HG03432 (cell line): Measurements from ENCODE around the gene CLEC4G.
"Not testable (repeated sequence)": the region's sequence is repeated elsewhere in the genome, so short reads cannot be mapped to it uniquely, and the experiment has no call there.

Experiments
- ATAC-seq: cut with Tn5 transposase; IDR thresholded peaks from one replicate; pipeline ENCODE4 v1.9.1; 2021; ENCODE audit warnings: mild to moderate bottlenecking, moderate library complexity; ENCODE audit not compliant: unreplicated experiment

CLEC4G gene

DNA sequence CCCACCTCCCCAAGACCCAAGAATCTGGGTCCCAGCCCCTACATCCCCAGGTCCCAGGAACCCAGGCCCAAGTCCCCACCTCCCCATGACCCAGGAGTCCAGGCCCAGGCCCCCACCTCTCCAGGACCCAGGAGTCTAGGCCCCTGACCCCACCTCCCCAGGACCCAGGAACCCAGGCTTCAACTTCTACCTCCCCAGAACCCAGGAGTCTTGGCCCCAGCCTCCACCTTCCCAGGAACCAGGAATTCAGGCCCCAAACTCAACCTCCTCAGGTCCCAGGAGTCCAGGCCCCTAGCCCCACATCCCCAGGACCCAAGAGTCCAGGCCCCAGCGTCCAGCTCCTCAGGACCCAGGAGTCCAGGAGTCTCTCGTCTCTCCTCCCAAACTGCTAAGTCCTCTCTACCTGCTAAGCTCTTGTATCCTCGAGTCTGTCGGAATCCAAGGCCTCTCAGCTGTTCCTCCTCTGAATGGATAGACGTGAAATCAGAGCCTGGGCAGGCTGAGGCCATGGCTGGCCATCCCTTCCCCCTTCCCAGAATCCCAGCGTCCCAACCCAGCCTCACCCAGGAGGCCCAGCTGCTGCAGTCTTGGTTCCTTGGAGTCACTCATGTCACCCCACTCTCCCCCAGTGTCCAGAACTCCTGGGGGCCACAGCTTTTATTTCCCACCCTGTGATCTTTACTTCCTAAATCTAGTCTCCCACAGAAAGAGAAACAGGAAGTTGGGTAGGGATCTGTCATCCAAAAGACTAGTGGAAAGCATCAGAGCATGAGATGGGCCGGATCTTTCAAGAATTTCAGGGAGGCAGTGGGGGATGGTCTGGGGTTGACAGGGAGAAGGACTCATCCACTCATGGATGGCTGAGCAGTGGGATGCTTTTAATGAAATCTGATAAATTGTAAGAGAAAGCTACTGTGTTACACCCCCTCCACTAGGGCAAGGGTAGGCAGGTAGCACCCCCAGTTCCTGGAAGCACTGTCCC is 15.3 kb upstream of the CLEC4G start, which contains the start of gene CD209:
TSS of gene CD209 (minus strand) at position 632 of the 982 bp plus-strand sequence. CDS start at position 609, 23 bp downstream.
- ATAC-seq: no peak

DNA sequence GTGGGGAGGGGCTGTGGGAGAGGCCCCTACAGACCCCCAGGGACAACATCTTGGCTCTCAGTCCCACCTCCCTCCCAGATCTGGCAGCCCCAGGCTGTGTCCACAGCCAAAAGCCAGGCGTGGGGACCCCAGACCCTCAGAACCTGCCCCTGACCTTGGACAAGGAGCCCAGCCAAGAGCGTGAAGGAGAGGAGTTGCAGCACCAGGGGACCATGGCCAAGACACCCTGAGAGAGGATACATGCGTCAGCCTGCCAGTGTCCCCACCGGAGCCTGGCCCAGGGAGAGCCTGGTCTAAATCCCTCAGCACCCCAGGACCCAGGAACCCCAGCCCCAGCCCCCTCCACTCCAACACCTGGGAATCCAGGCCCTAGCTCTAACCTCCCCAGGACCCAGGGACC is 14.4 kb upstream of the CLEC4G start:
- not testable (repeated sequence) for ATAC-seq

DNA sequence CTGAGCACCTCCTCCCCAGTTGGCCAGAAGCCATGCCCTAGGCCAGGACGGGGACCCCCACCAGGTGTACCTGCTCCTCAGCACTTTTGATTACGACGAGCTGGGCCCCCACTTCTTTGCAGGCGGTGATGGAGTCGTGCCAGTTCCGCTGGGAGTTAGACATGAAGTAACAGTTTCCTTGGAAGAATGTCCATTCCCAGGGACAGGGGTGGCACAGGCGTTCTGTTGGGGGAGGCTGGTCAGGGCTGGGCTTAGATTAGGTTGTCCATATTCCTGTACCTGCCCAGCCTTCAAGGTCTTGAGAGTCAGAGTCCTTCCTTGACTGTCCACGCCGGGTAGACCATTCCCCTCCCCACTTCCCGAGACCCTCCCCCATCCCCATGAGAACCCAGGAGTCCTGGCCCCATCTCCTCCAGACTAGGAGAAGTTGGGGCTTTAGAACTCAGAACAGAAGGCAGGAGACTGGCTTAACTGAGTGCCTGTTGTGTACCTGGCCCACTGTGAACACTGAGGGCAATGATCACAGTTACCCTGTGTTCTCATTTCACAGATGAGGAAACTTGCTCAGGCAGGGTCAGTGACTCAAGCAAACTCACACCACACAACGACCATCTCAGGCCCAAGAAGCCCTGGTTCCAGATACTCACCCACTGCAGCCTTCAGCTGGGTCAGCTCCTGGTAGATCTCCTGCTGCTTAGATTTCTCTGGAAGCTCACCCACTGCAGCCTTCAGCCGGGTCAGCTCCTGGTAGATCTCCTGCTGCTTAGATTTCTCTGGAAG is 13.2 kb upstream of the CLEC4G start:
- no peak for ATAC-seq

DNA sequence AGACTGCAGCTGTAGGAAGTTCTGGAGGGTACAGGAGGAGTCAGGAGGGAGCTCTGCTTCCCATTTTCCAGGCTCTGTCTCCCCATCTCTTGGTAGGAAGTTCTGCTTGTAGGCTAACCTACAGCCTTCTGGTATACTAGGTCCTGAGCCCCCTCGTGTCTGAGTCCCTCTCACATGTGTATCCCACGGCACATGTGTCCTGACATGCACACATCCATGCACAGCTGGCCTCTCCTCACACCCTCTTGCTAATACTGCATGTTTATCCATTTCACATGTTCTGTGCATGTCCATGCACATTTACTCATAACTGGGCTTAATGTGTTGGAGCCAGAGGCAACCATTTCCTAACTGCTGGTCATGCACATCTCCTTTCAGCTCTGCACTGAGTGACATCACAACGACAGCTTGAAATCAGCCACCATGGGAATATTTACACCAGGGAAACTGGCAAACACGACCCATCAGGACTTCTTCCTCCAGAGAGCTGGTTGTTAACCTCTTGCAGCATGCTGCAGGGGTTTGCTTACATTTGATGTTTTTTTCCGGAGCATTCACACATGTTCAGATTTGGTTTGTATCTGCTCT is 12.4 kb upstream of the CLEC4G start:
- no peak for ATAC-seq

DNA sequence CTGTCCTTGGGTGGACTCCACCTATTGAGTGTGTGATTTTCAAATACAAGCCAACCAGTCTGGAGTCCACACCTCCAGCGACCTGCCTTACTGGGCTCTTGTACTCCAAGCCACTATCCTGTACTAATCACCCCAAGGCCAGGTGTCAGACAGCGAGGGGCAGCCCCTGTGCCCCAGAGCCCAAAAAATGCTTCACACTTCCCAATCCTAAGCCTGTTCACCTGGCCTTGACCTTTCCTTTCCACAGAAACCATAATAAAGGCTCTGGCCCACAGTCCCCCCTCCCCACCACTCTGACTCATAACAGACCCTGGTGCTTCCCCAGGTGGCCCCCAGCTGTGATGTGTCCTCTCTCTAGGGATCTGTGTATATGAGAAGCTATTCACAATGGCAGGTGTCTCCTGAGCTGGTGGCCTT is 11.5 kb upstream of the CLEC4G start:
- ATAC-seq: peak; percentile 61

DNA sequence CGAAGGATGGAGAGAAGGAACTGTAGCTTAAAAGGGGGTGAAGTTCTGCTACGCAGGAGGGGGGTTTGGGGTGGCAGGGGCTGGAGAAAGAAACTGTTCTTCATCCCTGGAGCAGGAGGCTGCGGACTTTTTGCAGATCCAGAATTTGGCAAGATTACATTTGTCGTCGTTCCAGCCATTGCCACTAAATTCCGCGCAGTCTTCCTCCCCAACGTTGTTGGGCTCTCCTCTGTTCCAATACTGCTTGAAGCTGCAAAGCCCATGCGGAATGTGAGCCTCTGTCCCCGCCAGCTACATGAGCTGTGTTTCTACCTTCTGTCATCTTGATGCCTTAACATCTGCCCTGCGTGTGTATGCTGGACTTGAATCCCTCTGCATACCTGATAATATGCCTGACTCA is 11.1 kb upstream of the CLEC4G start:
- ATAC-seq: no peak

DNA sequence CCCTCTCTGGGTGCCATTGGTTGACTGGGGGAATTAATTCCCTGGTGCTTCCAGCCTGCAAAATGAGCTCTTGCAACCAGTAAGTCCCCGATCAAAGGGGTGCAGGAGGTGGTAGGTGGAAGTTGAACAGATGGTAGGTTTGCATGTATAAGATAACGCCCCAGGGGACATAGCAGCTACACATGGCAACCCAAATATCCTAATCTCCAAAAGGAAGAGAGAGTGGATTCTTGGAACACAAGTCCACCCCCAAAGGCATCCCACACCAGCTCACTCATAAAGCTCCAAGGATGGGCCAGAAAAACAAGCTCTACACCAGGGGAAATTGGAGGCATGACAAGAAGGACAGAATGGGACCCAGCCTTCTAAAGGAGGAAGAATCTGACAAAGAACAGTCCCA is 10.7 kb upstream of the CLEC4G start:
- ATAC-seq: no peak

DNA sequence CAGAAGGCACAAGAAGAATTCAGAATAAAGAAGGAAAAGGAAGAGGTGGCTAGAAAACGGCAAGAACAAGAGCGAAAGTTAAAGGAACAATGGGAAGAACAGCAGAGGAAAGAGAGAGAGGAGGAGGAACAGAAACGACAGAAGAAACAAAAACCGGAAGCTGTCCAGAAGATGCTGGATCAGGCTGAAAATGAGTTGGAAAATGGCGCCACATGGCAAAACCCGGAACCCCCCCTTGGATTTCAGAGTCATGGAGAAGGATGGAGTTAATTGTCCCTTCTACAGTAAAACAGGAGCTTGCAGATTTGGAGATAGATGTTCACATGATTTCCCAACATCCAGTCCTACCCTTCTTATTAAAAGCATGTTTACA is 8.8 kb upstream of the CLEC4G start:
- ATAC-seq: no peak

DNA sequence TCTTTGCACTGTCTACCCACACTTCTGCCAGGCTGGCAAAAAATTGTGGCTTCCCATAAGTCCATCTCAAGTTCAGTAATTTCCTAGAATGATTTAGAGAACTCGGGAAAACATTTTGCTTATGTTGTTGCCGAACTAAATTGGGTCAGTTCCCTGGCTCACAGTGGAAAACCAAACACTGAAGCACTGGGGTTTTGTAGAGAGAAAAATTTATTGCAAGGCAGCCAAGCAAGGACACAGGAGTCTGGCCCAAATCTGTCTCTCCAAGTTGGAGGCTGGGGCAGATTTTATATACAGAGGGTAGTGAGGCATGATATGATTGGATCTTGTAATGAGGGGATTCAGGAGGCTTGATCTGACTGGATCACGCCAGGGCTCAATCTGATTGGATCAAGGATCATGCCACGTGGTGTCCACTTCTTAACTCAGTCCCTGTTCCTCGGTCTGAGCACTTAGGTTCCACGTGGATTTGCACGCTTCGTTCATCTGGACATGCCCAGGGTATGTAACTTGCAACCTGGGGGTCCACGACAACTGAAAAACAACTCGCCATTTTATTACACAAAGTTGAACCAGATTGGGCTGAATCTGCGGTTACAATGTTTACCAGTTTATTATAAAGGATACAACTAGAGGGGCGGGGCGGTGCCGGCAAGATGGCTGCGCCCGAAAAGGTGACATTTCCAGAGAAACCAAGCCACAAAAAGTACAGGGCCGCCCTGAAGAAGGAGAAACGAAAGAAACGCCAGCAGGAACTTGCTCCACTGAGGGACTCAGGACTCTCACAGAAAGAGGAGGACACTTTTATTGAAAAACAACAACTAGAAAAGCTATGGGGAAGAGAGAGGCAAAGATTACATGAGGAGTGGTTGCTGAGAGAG is 8.1 kb upstream of the CLEC4G start:
- no peak for ATAC-seq

DNA sequence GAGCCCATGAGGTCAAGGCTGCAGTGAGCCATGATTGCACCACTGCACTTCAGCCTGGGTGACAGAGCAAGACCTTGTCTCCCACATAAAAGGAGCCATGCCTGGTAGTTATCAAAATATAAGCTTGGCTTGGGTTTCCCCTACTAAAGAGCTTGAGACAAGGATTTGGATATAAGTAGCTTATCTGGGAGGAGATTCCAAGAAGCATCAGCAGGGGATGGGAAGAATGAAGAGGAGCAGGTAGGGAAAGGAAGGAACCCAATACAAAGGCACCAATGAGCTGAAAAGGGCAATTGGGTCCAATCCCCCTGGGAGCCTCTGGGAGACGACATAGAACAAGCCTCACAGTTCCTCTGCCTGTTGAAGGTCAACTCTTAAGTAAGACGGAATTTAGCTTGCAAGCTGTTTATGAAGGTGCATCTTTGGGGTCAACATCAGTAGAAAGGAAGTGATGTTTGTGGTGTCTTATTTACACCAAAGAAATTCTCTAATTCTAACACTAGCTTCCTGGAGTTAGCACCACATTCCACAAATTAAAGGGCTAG is 7.4 kb upstream of the CLEC4G start:
- no peak for ATAC-seq

DNA sequence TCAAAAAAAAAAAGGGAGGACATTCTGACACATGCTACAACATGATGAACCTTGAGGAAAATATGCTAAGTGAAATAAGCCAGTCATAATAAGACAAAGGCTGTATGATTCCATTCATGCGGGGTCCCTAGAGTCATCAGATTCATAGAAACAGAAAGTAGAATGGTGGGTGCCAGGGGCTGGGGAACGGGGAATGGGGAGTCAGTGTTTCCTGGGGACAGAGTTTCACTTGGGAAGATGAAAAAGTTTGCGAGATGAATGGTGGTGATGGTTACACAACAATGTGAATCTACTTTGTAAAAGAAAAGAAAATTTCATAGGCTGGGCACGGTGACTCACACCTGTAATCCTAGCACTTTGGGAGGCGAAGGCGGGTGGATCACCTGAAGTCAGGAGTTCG is 6.1 kb upstream of the CLEC4G start:
- ATAC-seq: no peak

DNA sequence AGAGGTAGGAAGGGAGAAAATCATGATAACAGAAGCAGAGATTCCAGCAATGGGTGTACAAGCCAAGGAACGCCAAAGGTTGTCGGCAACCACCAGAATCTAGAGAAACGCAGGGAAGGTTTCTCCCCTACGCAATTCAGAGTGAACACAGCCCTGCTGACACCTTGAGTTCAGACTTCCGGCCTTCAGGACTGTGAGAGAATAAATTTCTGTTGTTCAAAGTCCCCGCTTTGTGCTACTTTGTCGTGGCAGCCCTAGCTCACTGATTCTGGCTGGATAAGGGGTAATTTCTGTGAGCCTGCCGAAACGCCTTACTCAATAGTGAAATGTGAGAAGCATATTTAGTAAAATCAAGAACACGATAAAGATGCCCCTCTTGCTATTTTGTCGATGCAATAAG is 5.3 kb upstream of the CLEC4G start:
- ATAC-seq: no peak

DNA sequence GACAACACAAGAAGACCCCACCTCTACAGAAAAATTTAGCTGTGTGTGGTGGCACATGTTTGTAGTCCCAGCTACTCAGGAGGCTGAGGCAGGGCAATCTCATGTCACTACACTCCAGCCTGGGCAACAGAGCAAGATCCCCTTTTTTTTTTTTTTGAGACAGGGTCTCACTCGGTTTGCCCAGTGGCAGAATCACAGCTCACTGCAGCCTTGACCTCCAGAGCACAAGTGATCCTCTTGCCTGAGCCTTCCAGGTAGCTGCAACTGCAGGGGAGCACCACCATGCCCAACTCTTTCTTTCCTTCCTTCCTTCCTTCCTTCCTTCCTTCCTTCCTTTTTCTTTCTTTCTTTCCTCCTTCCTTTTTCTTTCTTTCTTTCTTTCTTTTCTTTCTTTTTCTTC is 4.2 kb upstream of the CLEC4G start:
- no peak for ATAC-seq

DNA sequence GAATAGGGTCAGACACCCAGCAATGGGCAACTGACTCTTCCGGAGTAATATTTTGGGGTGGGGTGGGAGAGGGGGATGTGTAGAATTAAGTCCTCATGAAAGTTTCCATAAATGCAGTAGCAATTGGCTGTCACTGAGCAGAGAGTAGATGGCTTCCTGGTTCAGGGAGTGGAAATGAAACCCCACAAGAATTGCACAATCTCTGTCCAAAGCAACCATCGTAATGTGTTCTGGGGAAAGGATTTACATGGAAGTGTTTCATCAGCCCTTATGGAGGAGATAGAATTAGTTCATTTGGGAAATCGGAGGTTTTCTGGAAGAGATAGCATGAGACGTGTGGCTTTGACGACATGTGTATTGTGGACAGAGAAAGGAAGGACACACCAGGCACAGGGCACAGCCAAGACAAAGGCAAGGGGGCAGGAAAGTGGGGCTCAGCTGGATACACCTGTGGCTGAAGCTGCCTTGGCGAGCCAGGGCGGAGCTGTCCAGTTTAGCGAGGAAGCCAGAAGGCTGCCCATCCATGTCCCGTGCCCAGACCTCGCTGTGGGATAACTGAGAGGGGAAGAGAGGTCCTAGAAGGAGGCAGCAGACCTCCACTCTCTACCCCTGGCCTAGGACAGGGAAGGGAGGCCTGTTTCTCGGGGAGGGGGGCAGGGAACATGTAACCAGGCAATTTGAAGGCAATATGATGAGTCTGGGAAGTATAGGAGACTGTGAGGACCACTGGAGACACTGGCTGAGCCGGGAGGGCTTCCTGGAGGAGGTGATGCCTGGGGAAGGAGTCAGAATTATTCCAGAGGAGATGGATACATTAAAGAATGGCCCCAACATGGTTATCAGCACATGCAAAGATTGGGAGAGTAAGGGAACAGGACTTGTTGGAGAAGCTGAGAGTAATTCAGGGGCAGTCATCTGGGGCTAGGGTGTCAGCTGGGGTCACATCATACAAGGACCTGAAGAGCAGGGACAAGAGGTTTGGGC is 2.6 kb upstream of the CLEC4G start:
- no peak for ATAC-seq

DNA sequence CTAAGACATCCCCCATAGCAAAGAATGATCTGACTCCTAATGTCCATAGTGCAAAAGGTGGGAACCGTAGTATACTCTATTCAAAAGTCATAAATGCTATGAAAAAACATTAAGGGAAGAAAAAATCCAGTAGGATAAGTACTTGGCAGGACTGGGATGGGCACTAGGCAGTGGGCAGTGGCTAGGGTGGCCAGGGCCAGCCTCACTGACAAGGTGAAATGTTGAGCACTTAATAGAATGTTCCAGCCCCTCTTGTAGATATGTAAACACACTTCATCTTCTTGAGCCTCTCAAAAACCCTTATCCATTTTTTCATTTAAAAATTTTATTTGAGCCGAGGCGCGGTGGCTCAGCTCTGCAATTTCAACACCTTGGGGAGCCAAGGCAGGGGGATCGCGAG is 1.5 kb upstream of the CLEC4G start:
- ATAC-seq: no peak

DNA sequence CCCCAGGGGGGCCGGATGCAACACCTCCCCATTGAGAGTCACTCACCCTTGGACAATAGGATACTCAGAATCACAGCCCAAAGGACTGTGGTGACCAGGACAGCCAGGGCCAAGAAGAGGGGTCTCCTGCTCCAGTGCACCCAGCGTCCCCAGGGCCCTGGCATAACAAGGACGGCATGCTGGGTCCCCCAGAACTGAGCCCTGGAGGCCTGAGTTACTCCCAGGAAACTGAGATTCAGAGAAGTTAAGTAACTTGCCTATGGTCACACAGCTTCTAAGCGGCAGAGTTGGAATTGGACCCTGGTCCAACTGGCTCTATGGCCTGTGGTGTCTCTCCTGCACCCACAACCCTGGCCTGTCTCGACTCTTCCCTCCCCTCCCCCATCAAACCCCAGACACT is 295 bp downstream of the CLEC4G start:
- no peak for ATAC-seq

DNA sequence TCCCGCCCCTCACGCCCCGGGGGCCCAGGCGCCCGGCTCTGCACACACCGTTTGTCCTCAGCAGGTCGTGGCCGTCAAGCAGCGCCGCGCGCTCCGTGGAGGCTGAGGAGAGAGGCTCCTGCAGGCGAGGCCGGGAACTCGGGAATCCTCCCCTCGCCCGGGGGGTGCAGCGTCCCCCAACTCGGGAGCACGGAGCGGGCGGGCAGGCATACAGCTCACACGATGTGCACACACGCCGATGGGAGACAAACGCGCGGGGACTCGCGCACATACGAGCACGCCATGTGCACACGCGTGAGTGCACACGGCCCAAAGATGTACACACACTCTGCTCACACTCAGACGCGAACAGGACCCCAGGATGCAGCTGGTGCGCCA is 703 bp downstream of the CLEC4G start:
- ATAC-seq: no peak

DNA sequence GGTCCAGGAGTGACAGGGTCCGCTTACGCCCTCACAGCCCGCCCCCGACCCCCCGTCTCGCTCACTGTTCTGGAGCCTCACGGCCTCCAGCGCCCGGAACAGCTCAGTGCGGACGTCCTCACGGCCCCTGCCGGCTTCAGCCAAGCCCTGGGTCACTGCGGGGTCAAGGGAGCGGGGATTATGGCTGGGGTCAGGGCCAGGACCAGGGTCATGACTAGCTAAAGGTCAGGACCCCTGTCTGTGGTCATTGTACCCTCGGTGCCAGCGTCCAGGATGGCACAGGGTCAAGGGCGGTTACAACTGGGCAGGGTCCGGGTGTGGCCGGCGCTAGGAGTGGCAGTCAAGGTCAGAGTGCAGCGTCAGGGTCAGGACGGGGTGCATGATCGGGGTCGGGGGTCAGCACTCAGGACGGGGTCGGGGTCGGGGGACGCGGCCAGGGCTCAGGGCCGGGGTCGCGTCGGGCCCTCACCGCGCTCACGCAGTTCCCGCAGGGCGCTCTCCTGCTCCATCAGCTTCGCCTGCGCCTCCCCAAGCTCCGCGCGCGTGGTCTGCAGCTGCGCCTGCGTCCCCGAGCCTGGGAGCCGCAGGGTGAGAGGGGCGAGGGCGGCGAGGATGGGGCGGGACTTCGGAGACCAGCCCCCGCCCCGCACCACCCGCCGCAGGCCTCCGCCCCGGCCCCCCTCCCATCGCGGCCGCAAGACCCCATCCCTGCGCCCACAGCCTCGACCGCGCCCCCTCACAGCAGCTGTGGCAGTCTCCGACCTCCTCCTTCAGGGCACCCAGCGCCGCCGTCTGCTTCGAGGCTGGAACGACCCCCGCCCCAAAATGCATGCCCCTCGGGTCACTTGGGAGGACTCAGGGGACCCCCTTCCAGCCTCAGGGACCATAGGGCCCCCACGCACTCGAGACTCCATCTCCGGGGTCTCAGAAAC is 1.4 kb downstream of the CLEC4G start:
- ATAC-seq: no peak
